NCI-H2107 treated with DMSO at 0.1 percent for 48 hours (cell line): ENCODE data around the gene TEX261.
A peak's percentile ranks its signal among the peaks of the same experiment; 100 is the strongest.
"Not testable (repeated sequence)": the region's sequence is repeated elsewhere in the genome, so short reads cannot be mapped to it uniquely, and the experiment has no call there.

Source experiments
- DNase-seq: peaks from one replicate; lab custom pipeline; 2025; ENCODE audit not compliant: unreplicated experiment; lab: John Stamatoyannopoulos, UW

Gene TEX261

DNA sequence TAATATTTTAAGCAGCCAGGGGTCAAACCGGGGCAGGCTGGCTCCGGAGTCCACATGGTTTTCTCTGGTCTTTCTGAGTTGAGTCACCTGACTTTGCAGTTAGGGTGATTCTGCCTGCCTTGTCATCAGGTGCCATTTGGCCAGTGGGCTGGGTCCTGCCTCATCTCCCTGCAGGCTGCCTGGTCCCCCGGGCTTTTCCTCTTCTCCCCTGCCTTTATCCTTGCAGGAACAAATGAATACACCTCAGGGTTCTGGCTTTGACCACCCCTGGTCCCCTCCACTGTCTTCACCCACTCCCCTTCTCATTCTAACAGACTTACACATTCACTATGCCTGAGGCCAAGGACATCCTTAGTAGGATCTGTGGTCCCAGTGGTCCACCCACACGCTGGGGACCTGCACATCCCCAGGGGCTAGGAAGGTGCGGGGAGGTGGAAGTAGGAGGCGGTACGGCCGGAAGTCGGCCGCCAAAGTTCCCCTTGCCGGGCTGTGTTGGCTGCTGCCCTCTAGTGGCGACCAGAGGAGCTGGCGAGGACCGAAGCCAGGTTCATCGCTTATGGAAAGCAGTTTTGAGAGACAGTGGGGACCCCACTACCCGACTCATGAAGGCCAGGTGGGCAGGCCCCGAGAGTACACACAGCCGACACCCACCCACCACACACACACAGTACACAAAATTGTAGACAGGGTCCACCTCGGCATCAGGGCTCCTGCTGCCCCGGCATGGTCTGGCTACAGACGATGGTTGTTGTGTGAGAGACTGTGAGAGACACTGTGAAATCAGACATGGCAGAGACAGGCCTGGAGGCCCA, 6.3 kb upstream of the TEX261 start:
- DNase-seq: peak; percentile 44

DNA sequence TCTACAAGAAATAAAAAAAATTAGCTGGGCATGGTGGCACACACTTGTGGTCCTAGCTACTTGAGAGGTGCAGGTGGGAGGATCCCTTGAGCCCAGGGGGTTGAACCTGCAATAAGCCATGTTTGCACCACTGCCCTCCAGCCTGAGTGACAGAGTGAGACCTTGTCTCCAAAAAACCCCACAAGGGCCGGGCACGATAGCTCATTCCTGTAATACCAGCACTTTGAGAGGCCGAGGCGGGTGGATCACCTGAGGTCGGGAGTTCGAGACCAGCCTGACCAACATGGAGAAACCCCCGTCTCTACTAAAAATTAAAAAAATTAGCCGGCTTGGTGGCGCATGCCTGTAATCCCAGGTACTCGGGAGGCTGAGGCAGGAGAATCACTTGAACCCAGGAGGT, 5.3 kb upstream of the TEX261 start:
- not testable (repeated sequence) for DNase-seq

DNA sequence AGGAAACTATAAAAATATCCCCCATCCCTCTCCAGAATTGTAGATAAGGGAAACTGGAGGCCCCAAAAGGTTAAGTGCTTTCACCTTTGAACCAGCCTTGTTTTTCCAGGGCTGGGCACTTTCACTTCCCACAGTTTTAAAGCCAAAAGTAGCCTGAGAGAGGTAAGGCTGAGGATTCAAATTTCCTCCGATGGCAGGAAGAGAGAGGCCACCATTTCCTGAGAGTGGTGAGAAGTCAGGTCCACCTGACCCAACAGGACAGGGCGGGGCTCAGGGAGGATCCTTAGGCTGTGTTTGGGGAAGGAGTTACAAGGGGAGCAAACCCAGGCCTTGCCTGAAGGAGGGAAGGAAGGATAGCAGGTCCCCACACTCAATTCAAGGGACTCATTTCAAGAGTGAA, 4.7 kb upstream of the TEX261 start:
- no peak for DNase-seq

DNA sequence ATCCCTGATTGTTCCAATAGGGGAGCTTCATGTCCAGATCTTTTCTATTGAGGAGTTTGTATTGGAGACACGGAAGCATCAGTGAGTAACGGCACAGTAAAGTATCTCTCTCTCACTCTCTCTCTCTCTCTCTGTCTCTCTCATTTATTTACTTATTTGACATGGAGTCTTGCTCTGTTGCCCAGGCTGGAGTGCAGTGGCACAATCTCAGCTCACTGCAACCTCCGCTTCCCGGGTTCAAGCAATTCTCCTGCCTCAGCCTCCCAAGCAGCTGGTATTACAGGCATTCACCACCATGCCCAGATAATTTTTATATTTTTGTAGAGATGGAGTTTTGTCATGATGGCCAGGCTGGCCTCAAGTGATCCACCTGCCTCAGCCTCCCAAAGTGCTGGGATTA, 4.2 kb upstream of the TEX261 start:
- DNase-seq: not testable (repeated sequence)

DNA sequence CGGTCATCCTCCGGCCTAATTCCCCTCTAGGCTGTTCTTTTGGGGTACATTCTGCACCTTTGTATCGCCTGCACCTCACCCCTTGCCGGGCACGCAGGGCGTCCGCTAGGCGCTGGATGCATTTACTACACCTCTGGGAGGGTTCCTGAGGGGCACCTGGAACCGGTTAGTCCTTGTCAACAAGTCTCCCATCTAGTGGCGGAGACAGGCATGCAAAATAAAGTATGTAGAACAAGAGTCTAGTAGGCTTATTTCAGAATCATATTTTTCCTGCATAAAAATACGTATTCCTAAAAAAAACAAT, 705 bp upstream of the TEX261 start:
- DNase-seq: peak; percentile 34

DNA sequence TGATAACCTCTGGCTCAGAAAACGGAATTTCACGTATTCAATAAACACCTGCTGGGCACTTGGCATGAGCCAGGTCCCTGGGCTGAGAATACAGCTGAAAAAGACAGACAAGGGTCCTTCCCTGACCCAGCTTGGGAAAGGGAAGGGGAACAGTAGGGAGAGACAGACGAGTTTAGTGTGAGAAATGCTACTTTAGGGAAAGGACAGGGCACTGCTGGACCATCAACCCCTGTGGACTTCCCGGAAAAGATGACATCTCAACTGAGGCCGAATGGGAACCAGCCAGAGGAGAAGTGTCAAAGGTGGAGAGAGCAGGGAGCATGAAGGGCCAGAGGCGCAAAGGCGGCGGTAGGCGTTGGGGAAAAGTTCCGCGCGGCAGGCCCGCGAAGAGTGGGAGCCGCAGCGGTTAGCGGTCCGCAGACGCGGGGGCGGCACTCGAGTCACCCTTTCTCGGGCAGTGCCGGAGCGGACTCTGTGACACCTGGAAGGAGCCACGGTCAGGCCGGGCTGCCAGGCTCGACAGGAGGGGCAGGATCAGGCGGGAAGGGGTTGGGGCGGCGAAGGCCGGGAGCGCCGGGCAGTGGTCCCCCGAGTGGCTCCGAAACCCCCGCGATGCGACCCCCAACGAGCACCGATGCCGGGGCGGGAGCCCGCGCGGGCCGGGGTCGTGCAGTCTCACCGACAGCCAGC, 519 bp downstream of the TEX261 start:
- DNase-seq: no peak

DNA sequence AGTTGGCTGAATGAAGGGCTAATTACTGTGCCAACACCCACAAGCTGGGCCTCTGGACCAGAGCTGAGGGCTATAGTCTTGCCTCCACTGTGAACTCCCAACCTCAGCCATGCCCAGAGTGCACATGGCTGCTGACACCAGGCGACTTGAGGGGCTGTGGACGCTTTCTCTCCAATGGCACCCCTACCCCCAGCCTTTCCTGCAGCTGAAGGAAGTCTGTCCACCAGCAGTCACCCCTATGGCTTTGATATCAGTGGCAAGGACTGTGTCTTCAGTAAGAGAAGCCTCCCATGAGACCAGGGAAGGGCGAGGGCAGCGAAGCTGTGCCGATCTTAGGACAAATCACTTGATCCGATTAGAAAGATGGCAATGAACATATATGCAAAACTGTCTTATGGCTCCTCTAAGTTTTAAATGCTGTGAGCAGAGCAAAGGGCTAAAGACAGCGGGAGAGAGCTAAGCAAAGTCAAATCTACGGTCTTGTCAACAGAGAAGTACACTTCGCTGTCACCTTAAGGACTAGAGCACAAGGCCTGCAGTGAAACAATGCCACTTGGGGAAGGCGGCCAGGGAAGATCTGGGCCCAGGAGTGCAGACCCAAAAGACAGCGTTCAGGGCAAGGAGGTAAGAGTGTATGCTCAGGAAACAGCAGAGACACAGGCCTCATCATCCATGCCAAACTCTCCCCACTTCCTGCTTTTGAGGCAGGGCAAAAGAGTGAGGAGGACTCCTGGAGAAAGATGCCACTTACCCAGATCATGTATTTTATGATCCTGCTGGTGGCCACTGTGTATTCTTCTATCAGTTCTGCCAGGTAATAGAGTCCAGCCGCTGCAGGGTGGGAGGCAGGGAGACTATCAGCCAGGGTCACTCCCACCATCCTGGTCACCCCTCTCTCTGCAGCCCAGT, 1.5 kb downstream of the TEX261 start:
- no peak for DNase-seq

DNA sequence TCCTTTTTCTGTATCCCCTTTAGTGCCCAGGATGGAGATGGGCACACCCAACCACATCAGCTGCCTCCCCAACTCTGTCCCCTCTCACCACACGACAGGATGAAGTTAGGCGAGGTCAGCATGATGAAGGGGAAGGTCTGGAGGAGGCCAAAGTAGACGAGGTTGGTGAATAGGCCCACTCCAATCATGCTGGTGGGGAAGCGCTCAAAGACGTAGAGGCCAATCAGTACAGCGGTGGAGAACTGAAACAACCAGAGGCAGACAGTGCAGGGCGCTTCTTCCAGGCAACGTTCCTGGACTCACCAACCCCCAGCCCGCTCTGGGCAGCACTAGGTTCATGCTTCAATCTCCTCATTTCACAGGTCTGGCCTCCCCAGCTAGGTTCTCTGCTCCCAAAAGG, 2.9 kb downstream of the TEX261 start:
- no peak for DNase-seq

DNA sequence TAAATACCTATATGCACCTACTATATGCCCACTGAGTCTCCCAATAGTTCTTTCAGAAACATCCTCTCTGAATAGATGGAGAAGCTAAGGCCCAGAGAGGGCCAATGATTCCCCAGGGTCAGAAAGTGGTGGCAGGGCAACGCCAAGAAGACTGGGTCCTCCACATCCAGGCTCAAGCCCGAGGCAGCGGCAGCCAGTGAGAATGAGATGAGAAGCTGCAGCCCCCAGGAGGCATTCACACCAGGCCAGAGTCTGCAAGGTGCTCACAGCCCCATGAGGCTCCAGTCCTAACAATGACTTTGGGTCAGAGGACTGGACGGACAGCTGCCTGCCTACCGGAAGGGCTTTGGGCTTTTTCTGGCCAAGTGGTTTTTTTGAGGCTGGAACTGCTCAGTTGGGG, 3.5 kb downstream of the TEX261 start:
- DNase-seq: no peak

DNA sequence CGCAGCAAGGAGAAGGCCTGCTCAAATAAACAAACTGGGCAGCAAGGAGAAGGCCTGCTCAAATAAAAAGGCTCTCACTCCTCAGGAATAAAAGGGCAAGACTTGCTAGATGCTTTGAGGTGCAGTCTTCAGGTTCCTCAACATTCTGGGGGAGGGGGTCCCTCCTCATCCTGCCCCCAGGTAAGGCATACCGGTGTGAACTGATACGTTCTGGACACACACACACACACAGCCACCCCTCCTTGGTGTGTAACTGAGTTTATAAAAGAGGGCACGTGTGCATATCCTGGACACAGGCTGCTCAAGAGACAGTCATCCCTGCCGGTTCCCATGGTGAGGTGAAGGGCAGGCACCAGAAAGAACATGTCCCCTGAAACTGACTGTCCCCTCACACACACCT, 4.5 kb downstream of the TEX261 start:
- DNase-seq: no peak

DNA sequence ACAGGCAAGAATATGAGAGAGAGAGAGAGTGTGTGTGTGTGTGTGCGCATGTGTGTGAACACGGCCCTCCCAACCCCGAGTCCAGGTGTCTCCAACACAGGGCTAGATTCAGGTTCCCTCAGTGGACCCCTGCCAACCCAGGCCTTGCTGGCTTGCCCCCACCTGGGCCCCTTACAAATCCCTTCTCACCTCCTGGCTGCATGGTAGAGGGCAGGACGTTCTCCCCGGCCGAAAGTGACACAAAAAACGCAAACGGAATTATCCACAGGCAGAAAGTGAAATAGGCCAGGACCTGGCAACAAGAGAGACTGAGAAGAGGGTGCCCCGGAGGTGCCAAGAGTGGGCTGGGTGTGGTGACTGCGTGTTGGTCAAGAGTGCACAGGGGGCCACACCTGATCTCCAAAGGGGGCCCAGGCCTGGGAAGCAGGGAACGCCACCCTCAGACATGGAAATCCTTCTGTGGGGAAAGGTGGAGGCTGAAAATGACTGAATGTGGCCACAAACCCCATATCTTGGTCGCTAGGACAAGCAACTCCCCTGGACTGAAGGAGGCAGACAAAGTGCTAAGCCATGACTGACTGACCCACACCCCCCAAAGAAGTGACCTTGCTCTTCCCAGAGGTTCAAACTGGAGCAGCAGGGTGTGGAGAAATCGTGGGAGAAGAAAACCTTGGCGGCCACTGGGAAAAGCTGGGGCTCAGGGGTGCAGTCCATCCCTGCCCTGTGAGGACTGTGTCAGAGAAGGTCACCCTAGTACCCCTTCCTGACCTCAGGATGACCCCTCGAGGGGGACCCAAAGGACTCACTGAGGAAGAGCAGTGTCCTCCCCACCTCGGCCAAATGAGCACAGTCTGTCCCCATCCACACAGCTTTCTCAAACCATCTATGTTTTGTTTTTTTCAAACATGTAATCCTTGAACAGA, 5.7 kb downstream of the TEX261 start:
- DNase-seq: no peak

DNA sequence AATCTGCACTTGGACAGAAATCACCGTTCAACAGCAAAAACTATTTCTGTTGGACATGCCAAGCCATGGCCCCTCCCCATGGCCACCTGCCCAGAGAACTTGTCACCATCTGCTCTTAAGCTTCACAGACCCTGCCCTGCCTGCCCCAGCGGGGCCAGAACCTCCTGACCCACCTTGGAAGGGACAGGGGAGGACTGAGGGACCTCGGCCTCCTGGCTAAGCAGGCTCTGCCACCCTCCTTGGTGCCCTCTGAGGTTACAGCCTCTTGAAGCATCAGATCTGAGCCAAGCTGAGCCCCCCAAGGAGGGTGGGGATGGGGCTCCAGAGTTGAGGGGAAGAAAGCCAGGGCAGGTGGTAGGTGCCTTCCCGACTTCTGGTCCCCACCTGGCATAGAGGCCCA, 6.5 kb downstream of the TEX261 start:
- no peak for DNase-seq

DNA sequence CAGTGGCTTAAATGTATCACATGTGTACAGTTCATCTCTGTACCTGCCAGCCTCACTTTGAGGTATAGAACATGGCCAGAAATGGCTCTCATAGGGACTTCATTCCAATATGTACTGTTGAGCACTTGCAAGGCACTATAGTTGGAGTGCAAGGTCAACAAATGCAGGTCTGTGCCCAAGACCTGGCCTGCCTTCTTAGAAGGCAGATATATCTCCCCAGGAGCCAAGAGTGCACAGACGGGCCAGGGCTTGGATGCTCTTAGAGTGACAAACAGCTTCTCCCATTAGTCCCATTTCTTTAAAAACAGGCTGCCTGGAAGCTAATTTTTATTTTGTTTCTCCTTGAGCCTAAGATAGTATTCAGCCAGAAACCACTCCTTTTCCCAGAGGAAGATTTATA, 7.3 kb downstream of the TEX261 start:
- DNase-seq: no peak

DNA sequence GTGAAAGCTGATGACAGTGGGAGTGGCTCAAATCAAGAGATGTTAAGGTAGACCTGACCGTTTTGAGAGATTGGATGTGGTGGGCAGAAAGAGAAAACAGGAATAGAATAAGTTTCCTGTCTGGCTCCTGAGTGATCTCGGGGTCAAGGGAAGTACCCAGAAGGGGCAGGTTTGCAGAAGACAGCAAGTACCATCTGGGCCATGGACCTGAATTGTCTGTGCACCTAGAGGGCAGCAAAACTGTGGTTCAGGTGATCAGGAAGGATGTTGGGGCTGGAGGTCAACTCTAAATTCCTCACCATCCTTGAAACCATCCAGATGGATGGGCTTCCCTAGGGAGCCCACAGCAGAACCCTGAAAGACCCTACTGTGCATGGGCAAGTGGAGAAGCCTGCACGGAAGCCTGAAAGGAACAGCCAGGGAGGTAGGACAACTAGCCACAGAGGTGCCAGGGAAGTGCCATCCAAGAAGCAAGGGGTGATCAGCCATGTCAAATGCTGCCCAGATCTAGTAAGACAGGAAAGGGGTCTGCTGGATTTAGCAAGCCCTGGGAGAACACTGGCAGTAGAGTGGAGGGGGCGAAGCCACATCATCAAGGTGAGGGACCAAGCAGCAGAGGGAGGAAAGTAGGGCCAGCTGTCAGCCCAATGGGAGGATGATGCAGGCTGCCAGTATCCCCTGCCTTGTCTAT, 8.0 kb downstream of the TEX261 start:
- DNase-seq: no peak

DNA sequence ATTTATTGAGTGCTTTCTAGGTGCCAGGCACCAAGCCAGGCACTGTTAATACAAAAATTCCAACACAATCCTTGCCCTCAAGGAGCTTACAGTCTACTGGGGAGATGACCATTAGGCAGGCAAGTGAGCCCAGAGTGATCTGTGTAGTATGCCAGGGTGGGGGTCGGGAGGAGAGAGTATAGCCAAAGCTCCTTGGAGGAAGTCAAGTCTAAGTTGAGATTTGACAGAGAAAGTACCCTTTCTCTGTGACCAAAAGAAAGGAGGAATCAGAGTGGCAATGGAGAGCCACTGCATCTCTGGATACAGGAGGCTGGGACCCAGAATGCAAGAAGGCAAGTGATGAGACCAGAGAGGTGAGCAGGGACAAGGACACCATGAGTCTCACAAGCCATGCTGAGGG, 8.7 kb downstream of the TEX261 start:
- DNase-seq: no peak

DNA sequence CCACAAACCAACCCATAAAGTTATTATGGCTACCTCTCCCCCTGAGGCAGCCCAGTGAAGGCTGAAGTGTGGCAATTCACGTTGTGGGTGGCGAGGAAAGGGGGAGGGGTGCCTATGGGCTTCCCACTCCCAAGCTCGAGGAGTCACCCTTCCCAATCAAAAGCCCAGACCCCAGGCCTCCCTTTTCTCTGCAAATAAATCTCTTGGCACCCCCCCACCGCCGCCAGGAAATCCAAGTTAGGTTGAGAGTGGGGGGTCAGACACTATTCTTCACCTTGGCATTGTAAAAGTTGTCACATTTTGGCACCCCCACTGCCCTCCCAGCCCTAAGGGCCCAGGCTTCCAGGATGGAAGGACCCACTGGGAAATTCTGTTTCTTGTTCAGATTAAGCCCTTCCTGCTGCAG, 9.4 kb downstream of the TEX261 start:
- no peak for DNase-seq

DNA sequence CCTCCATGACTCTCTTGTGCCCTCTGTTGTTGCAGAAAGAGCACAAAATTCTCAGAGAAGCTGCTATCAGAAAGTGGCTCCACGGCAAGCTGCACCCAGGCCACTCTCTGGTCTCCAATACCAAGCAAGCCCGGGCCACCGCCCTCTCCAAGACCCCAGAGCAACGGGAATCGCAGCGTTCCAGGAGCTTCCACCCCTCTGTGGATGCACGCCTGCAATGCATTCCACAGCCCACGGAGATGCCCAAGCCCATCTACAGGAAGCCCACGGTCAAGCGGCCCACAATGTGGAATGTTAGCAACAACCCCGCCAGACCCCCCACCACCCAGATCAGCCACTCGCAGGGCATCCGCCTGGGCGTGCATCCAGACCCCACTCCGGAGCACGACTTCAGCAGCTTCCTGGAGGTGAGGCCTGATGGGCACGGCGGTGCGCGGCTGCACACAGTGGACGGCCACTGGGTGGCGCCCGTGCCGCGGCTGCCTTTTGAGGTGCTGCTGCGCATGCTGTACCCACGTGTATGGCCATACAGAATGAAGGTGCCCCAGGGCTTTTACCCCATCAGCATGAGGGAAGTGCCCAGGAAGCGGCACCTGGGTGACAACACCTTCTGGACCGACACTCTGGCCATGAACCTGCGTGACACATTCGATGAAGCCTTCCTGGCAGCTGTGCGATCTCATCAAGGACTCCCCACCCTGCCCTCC, 9.9 kb downstream of the TEX261 start:
- no peak for DNase-seq

DNA sequence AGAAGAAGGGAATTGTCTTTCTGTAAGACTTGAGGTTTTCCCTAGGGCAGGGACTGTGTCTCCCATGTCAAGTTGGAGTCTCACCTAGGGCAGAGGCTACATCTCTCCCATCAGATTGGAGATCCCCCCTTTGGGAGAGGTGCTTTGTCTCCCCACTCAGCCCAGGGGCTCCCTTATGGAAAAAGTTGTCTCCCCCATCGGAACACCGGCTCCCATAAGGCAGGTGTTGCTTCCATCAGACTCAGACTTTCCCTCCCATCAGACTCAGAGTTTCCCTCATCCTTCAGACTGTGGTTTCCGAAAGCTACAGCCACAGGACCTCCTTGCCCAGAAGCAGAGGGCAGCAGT, 10.5 kb downstream of the TEX261 start:
- no peak for DNase-seq

DNA sequence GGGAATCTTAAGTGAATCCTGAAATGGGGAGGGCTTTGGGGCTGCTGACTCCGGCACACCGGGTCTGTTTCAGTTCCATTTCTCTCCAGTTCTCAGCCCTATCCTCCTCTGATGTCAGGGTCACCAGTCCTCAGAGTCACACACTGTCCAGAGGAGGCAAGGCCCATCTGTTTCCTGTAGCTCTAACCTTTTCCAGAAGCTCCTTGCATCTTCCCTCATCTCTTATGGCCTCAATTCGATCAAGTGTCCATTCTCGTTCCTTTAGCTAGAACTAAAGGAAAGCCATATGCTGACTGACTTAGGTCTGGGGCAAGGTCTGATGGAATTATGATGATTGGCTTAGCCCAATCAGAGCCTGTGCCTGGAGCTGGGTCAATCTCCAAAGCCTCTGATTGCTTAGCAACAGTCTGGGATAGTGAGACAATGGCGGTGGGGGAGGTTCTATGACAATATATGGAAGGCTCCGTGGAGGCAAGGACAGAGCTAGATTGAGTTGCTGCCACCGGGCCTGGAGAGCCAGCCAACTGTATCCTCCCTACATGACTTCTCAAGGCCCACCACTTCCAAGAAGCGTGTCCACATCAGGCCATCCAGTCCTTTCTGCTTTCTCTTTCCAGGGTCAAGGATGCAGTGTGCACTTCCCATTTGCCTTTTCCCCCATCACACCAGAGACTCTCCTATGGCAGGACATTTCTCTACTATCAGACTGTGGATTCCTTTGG, 11.0 kb downstream of the TEX261 start:
- no peak for DNase-seq
